ENCODE measurements around the gene OLFM2. TPM values are rescaled to one million over a fixed set of nuclear protein-coding genes. Genes with fewer than 3 reads are reported as not detected.
"Not testable (repeated sequence)": the region's sequence is repeated elsewhere in the genome, so short reads cannot be mapped to it uniquely, and the experiment has no call there.

Gene OLFM2
- total RNA-seq, 1 donor from 2014 or later = 18.8 TPM

GRCh38 chr19:9827289-9828238, 108.8 kb downstream of the OLFM2 start, which contains the start of gene UBL5:
Gene UBL5, plus strand, starts transcription at chr19:9827918. Its CDS starts 420 bp downstream, at chr19:9828338.
- Histone ChIP-seq H3K4me3 (ENCODE audit: low read length in 3 of 3) (peak within 1 kb of the TSS; percentile 95 to 98 (median 96)), H3K4me1 (ENCODE audit: control insufficient read depth in 3 of 3, insufficient read depth in 3 of 3, low read length in 3 of 3) (peaks cover 11 to 18% (median 16%) of the 10 kb centered on the region in 3 donors), H3K27ac (ENCODE audit: low read depth, low read length) (peak within 1 kb of the TSS; percentile 80), H3K36me3 (ENCODE audit: control insufficient read depth in 3 of 3, insufficient read depth in 3 of 3, low read length in 3 of 3) (peaks cover 5 to 14% (median 8%) of the 10 kb centered on the region in 3 donors), H3K9me3 (ENCODE audit: control insufficient read depth in 3 of 3, low read length in 3 of 3) (no peaks in the 10 kb centered on the region), H3K9ac (ENCODE audit: low read depth in 1 of 3, low read length in 3 of 3) (peak within 1 kb of the TSS; percentile 94 to 96 (median 95)), H3K27me3 (ENCODE audit: control insufficient read depth in 3 of 3, insufficient read depth in 3 of 3, low read length in 3 of 3) (no peaks in the 10 kb centered on the region)

GRCh38 chr19:9823816-9824215, 112.5 kb downstream of the OLFM2 start:
- H3K9me3 ChIP-seq (ENCODE audit: control insufficient read depth in 3 of 3, low read length in 3 of 3) = no peaks in the 10 kb centered on the region
- H3K27ac ChIP-seq (ENCODE audit: low read depth, low read length) = no peak overlapping the region
- H3K36me3 ChIP-seq (ENCODE audit: control insufficient read depth in 3 of 3, insufficient read depth in 3 of 3, low read length in 3 of 3) = no peaks in the 10 kb centered on the region
- peaks cover 16 to 22% (median 20%) of the 10 kb centered on the region in 3 donors for H3K4me1 ChIP-seq (ENCODE audit: control insufficient read depth in 3 of 3, insufficient read depth in 3 of 3, low read length in 3 of 3)
- H3K4me3 ChIP-seq (ENCODE audit: low read length in 3 of 3) = no peak overlapping the region
- no peaks in the 10 kb centered on the region for H3K27me3 ChIP-seq (ENCODE audit: control insufficient read depth in 3 of 3, insufficient read depth in 3 of 3, low read length in 3 of 3)
- H3K9ac ChIP-seq (ENCODE audit: low read depth in 1 of 3, low read length in 3 of 3) = no peak overlapping the region

GRCh38 chr19:9820034-9820433, 116.3 kb downstream of the OLFM2 start:
- H3K9ac ChIP-seq (ENCODE audit: low read depth in 1 of 3, low read length in 3 of 3); H3K9me3 ChIP-seq (ENCODE audit: control insufficient read depth in 3 of 3, low read length in 3 of 3); H3K36me3 ChIP-seq (ENCODE audit: control insufficient read depth in 3 of 3, insufficient read depth in 3 of 3, low read length in 3 of 3); H3K27me3 ChIP-seq (ENCODE audit: control insufficient read depth in 3 of 3, insufficient read depth in 3 of 3, low read length in 3 of 3): not testable (repeated sequence)
- Histone ChIP-seq H3K4me1 (ENCODE audit: control insufficient read depth in 3 of 3, insufficient read depth in 3 of 3, low read length in 3 of 3) (peaks cover 13 to 21% (median 15%) of the 10 kb centered on the region in 3 donors), H3K27ac (ENCODE audit: low read depth, low read length) (peak overlapping the region; percentile 95), H3K4me3 (ENCODE audit: low read length in 3 of 3) (peak overlapping the region in 2 of 3 donors; percentile 63 to 66)

GRCh38 chr19:9819596-9819909, 116.8 kb downstream of the OLFM2 start:
- Histone ChIP-seq H3K4me3 (ENCODE audit: low read length in 3 of 3) (peak overlapping the region; percentile 63 to 77 (median 66)), H3K27ac (ENCODE audit: low read depth, low read length) (peak overlapping the region; percentile 95), H3K27me3 (ENCODE audit: control insufficient read depth in 3 of 3, insufficient read depth in 3 of 3, low read length in 3 of 3) (no peaks in the 10 kb centered on the region), H3K4me1 (ENCODE audit: control insufficient read depth in 3 of 3, insufficient read depth in 3 of 3, low read length in 3 of 3) (peaks cover 13 to 21% (median 15%) of the 10 kb centered on the region in 3 donors), H3K36me3 (ENCODE audit: control insufficient read depth in 3 of 3, insufficient read depth in 3 of 3, low read length in 3 of 3) (no peaks in the 10 kb centered on the region), H3K9me3 (ENCODE audit: control insufficient read depth in 3 of 3, low read length in 3 of 3) (no peaks in the 10 kb centered on the region), H3K9ac (ENCODE audit: low read depth in 1 of 3, low read length in 3 of 3) (no peak overlapping the region)

GRCh38 chr19:9818734-9819595, 117.3 kb downstream of the OLFM2 start, which contains the start of gene FBXL12:
Gene FBXL12, minus strand, starts transcription at chr19:9819079. Its CDS starts 266 bp downstream, at chr19:9818813.
- Histone ChIP-seq H3K27me3 (ENCODE audit: control insufficient read depth in 3 of 3, insufficient read depth in 3 of 3, low read length in 3 of 3) (no peaks in the 10 kb centered on the region), H3K9ac (ENCODE audit: low read depth in 1 of 3, low read length in 3 of 3) (peak within 1 kb of the TSS; percentile 97), H3K27ac (ENCODE audit: low read depth, low read length) (peak within 1 kb of the TSS; percentile 95), H3K4me3 (ENCODE audit: low read length in 3 of 3) (peak within 1 kb of the TSS; percentile 79 to 95 (median 81)), H3K4me1 (ENCODE audit: control insufficient read depth in 3 of 3, insufficient read depth in 3 of 3, low read length in 3 of 3) (peaks cover 13 to 21% (median 15%) of the 10 kb centered on the region in 3 donors), H3K9me3 (ENCODE audit: control insufficient read depth in 3 of 3, low read length in 3 of 3) (no peaks in the 10 kb centered on the region), H3K36me3 (ENCODE audit: control insufficient read depth in 3 of 3, insufficient read depth in 3 of 3, low read length in 3 of 3) (no peaks in the 10 kb centered on the region)

- peak overlapping the region; percentile 97 for H3K9ac ChIP-seq (ENCODE audit: low read depth in 1 of 3, low read length in 3 of 3)
- peak overlapping the region; percentile 95 for H3K27ac ChIP-seq (ENCODE audit: low read depth, low read length)
- H3K9me3 ChIP-seq (ENCODE audit: control insufficient read depth in 3 of 3, low read length in 3 of 3) = no peaks in the 10 kb centered on the region
- peaks cover 13 to 21% (median 15%) of the 10 kb centered on the region in 3 donors for H3K4me1 ChIP-seq (ENCODE audit: control insufficient read depth in 3 of 3, insufficient read depth in 3 of 3, low read length in 3 of 3)
- peaks cover 0 to 3% (median 0%) of the 10 kb centered on the region in 3 donors for H3K36me3 ChIP-seq (ENCODE audit: control insufficient read depth in 3 of 3, insufficient read depth in 3 of 3, low read length in 3 of 3)
- no peaks in the 10 kb centered on the region for H3K27me3 ChIP-seq (ENCODE audit: control insufficient read depth in 3 of 3, insufficient read depth in 3 of 3, low read length in 3 of 3)
- peak overlapping the region; percentile 79 to 95 (median 81) for H3K4me3 ChIP-seq (ENCODE audit: low read length in 3 of 3)
Measured at GRCh38 chr19:9818175-9818733, 118.1 kb downstream of the OLFM2 start.

GRCh38 chr19:9811139-9811538, 125.2 kb downstream of the OLFM2 start:
- no peaks in the 10 kb centered on the region for H3K27me3 ChIP-seq (ENCODE audit: control insufficient read depth in 3 of 3, insufficient read depth in 3 of 3, low read length in 3 of 3)
- H3K9ac ChIP-seq (ENCODE audit: low read depth in 1 of 3, low read length in 3 of 3) = no peak overlapping the region
- H3K9me3 ChIP-seq (ENCODE audit: control insufficient read depth in 3 of 3, low read length in 3 of 3) = no peaks in the 10 kb centered on the region
- no peak overlapping the region for H3K4me3 ChIP-seq (ENCODE audit: low read length in 3 of 3)
- H3K27ac ChIP-seq (ENCODE audit: low read depth, low read length) = no peak overlapping the region
- peaks cover 30 to 37% (median 34%) of the 10 kb centered on the region in 3 donors for H3K36me3 ChIP-seq (ENCODE audit: control insufficient read depth in 3 of 3, insufficient read depth in 3 of 3, low read length in 3 of 3)
- H3K4me1 ChIP-seq (ENCODE audit: control insufficient read depth in 3 of 3, insufficient read depth in 3 of 3, low read length in 3 of 3) = no peaks in the 10 kb centered on the region

- H3K36me3 ChIP-seq (ENCODE audit: control insufficient read depth in 3 of 3, insufficient read depth in 3 of 3, low read length in 3 of 3) = peaks cover 33 to 37% (median 37%) of the 10 kb centered on the region in 3 donors
- H3K9ac ChIP-seq (ENCODE audit: low read depth in 1 of 3, low read length in 3 of 3) = no peak overlapping the region
- no peak overlapping the region for H3K27ac ChIP-seq (ENCODE audit: low read depth, low read length)
- H3K4me3 ChIP-seq (ENCODE audit: low read length in 3 of 3) = no peak overlapping the region
- H3K4me1 ChIP-seq (ENCODE audit: control insufficient read depth in 3 of 3, insufficient read depth in 3 of 3, low read length in 3 of 3) = no peaks in the 10 kb centered on the region
- H3K27me3 ChIP-seq (ENCODE audit: control insufficient read depth in 3 of 3, insufficient read depth in 3 of 3, low read length in 3 of 3) = no peaks in the 10 kb centered on the region
- H3K9me3 ChIP-seq (ENCODE audit: control insufficient read depth in 3 of 3, low read length in 3 of 3) = no peaks in the 10 kb centered on the region
Measured at GRCh38 chr19:9808855-9809824, 127.2 kb downstream of the OLFM2 start.

GRCh38 chr19:9806803-9807202, 129.5 kb downstream of the OLFM2 start:
- no peaks in the 10 kb centered on the region for H3K9me3 ChIP-seq (ENCODE audit: control insufficient read depth in 3 of 3, low read length in 3 of 3)
- H3K27ac ChIP-seq (ENCODE audit: low read depth, low read length) = no peak overlapping the region
- H3K4me3 ChIP-seq (ENCODE audit: low read length in 3 of 3) = no peak overlapping the region
- H3K27me3 ChIP-seq (ENCODE audit: control insufficient read depth in 3 of 3, insufficient read depth in 3 of 3, low read length in 3 of 3) = no peaks in the 10 kb centered on the region
- peaks cover 33 to 37% (median 34%) of the 10 kb centered on the region in 3 donors for H3K36me3 ChIP-seq (ENCODE audit: control insufficient read depth in 3 of 3, insufficient read depth in 3 of 3, low read length in 3 of 3)
- H3K9ac ChIP-seq (ENCODE audit: low read depth in 1 of 3, low read length in 3 of 3) = no peak overlapping the region
- H3K4me1 ChIP-seq (ENCODE audit: control insufficient read depth in 3 of 3, insufficient read depth in 3 of 3, low read length in 3 of 3) = no peaks in the 10 kb centered on the region

Measured in skeletal muscle tissue (tissue), 4 donors.